IPS DF 4.7 (cell line): Measurements from ENCODE around the gene FBXO24.

Experiments used
- DNase-seq: peaks from one replicate; pipeline ENCODE4 v3.0.0-alpha.2; 2013; ENCODE audit warnings: low spot score; ENCODE audit errors: extremely low read depth

Gene FBXO24

DNA sequence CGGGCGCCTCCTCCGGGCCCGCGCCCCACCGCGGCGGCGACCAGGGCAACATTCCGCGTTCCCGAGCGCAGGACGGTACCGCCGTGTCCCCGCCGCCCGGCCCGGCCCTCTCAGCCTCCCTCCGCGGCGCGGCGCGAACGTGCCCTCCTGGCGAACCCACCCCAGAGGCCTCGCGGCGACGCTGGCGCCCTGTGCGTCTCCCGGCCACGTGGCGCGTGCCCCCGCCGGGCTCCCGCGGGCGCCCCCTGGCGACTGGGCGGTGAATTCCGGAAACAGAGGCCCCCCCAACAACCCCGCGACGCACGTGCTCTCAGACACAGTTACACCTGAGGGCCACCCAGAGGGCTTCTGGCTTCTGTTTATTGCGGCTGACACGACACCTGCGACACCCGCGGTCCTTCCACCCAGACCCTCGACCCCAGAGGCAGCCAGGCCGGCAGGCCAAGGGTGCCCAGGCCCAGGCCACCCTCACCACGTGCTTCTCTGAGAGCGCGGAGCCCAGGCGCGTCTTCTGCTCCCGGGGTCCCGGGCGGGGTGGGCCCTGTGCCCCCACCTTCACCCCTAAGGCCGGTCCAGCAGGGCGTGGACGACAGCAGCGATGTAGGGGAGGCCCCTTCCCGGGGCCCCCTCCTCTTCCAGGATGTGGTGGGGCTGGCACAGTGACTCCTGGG, 12.3 kb upstream of the FBXO24 start, which contains the start of gene SAP25:
Gene SAP25 (minus strand): TSS at position 210 of the 671 bp plus-strand sequence. CDS start 158 bp downstream, at position 52.
- no peak for DNase-seq

DNA sequence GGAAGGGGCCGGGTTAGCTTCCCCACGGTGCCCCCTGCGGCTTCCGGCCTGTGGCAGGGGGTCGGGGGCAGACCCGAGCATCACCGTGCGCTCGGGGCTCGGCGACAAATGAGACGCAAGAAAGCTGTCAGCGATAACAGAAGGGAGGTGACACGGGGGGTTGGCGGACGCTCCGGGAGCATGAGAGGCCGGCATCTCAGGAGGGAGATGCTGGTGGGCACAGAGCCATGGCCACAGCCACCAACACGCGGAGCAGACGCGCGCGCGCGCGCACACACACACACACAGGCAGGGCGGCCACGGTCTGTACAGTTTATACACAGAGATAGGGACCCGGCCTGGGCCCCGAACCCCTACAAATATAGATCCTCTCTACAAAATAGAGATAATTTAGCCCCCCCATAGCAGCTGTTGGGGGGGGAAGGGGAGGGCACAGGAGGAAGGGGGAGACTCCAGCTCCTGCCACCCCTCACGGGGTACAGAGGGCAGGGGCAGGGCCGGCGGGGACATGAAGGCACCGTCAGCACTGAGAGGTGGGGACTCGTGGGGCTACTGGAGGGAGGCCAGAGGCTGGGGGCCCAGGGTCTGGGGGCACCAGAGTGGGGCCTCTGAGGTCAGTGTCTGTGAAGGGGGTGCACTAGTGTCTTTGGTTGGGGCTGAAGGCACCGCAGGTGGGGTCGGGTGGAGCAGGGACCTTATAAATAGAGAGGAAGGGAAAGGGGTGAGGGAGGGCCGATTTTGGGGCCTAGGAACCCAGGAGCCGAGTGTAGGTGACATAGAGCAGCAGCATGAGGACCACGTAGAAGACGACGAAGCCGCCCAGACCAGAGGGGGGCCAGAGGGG, 11.5 kb upstream of the FBXO24 start:
- no peak for DNase-seq

DNA sequence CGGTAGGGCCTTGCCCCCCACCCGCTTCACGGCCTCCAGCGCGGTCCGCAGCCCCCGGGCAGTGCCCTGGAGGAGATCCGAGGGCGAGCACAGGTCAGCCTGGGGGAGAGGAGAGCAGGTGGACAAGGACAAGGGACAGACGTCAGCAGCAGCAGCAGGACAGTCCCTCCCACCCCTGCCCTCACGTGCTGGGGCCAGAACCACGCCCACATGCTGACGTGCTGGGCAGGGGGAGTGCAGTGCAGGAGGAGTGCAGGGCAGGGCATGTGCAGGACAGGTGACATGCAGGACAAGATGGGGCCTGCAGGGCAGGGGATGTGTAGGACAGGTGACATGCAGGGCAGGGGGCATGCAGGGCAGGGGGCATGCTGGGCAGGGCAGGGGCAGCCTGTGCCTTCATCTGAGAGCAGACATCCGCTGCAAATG, 10.9 kb upstream of the FBXO24 start:
- DNase-seq = no peak

DNA sequence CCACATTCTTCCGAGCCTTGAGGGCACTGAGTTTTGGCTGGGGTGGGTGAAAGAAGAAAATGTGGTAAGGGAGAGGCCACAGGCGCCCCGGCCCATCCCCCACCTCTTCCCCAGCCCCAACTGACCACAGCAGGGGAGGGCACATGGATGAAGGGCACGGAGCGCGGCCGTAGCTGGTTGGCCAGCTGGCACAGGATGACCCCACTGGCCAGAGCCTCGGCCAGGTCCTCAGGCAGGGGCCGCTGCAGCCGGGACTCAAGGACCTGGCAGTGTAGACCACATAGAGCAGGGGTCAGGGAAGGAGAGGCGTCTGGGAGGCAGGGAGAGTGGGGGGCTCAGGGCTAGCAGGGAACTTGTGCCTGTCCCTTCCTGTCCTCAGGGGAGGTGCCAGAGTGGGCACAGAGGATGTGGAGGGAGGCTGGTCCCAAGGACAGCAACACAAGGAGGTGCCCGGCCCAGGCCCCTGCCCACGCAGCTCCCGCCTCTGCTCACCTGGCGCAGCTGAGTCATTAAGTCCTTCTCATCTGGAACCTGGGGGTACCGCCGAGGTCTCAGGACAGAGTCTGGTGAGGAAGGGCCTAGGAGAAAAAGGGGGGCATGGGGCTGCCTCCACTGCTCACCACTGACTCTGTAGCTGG, 10.3 kb upstream of the FBXO24 start:
- no peak for DNase-seq

DNA sequence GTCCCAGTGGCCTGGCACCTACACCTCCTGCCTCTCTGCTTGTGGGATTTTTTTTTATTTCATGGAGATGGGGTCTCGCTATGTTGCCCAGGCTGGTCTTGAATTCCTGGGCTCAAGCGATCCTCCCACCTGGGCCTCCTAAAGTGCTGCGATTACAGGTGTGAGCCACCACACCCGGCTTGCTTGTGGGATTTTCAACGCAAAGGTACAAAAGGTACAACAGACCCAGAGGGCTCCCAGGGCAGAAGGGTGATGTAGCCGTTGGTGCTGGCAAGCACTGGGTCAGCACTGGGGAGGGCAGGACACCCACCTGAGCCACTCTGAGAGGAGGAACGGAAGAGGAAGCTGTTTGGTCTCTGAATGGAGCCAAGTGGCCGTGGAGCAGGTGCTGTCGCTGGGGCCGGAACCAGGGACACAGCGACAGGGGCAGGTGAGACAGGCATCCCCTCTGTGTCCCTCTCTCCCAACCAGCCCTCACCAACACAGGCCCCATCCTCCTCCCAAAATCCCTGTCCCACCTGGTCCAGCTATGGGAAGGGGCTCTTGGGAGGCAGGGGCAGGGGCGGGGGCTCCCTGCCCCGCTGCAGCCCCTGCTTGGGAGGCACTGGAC, 9.6 kb upstream of the FBXO24 start:
- DNase-seq = no peak

DNA sequence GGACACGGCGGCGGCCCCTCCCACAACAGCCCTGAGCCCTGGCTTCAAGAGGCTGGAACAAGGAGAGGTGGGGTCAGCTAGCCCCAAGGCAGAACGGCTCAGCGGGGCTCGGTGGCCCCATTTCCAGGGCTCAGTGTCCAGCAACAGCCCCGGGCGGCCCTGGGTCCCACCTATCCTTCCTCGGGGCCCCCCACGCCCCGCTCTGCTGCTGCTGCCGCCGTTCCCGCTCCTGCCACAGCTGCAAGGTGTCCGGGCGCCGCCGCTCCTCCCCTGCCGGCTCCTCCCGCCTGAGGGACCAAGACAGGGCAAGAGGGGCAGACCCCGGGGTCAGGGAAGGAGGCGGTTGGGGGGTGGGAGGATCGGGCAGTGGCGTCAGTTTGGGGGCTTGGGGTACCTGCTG, 9.0 kb upstream of the FBXO24 start:
- no peak for DNase-seq

DNA sequence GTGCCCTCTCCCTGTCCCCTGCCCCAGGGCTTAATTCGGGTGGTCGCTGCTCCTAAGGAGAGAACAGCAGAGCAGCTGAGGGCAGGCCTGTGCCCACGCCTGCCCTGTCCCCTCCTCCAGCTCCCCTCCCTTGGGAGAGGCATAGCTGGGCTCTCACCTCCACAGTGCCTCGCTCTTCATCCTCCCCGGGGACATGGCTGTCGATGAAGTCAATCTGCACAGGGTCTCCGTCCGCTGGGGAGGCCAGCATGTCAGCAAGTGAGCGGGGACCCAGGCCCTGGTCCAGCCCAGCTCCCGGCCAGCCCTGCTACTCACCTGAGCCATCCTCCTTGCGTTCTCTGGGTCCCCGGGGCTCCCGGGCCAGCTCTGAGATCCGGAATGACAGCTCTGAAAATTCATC, 8.6 kb upstream of the FBXO24 start:
- no peak for DNase-seq

DNA sequence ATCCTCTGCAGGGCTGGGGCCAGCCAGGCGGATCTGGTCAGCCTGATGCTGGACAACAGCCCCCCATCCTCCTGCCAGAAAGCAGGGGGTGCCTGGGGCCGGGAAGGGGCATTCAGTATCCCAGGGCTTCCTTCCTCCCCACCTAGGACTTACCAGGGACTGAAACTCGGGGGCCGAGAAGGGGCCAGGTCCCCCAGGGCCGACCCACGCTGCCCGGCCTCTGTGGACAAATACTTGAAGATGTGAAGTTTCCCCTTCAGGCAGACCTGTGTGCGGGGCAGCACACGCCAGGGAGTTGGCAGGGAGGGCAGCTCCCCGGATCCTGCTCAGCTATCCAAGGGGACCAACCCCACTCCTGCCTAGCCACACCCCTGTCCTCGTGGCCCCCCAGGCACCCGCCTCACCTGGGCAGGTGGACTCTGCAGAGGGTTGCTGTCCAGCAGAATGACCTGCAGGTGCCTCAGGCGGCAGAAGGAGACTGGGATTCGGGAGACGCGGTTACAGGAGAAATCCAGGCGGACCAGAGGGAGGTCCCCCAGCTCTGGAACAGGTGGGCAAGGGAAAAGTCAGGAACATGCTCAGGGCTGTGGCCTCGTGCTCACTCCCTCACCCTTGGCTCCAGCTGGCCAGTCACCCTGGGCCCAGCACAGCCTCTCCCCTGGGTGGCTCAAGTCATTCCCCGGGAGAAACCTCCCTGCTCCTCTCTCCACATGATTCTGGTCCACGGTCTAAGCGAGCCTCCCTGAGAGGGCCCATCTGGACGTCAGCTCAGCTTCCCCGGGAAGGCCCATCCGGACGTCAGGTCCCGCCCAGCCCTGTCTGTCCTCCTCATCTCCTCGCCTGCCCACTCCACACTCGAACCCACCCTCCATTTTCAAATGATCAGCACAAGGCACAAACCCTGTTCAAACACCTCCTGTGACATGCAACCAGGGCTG, 7.6 kb upstream of the FBXO24 start:
- DNase-seq = no peak

DNA sequence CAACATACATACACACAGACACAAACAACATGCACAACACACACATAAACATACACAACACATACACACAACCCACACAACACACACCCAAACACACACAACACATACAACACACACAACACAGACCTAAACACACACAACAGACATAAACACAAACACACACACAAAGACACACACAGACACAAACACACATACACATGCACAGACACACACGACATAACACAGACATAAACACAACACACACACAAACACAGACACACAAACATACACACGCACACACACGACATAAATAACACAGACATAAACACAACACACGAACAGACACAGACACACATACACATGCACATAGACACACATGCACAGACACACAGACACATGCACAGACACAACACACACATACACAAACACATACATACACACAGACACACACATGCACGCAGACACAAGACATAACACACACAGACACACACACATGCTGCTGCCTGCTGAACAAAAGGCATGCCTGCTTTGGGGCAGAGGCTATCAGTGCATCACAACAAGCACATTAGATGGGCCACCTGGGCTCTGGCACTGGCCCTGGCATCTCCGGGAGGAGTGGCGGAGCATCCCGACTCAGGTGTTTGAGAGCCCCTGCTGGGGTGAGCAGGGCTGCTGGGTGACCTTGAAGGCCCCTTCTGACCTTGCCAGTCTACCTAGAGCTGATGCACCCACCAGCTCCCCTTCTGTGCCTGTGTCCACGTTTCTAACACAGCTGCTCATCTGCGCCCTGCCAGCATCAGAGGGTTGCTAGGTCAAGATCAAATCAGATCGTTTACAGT, 5.5 kb upstream of the FBXO24 start:
- DNase-seq = no peak

DNA sequence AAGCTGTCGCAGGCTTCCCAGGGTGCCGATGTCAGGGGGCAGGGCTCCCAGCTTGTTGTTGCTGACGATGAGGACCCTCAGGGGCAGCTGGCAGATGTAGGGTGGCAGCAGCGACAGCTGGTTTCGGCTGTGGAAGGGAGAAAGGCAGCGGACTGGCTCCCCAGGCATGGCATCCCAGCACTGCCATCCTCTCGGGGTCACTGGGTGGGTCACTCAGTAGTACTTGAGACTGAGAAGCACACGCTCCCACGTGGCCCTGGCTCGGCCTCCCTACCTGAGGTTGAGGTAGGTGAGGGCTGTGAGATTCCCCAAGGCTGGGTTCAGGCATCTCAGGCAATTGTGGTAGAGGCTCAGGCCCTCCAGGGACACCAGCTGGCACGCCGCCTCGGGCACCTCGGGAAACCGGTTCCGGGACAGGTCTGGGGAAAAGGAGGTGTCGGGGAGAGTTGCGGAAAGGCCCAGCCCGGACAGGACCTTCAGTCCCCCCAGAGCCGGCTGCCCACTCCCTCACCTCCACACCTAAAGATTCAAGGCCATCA, 4.0 kb upstream of the FBXO24 start:
- no peak for DNase-seq

DNA sequence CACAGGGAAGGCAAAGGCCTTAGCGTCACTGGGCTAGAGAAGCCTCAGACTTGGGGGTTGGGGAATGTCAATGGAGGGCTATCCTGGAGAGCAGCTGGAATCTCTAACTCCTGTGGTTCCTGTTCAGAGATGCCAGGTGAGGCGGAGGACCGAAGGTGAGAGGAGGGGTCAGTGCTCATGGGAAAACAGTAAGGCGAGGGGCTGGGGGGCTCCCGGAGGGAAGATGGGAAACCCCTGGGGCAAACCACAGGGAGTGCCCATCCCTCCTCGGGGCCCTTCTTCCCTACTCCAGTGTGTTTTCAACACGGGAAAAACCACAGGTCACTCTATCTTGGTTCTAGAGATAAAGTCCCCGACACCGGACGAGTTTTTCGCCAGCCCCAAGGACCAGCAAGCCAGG, 3.5 kb upstream of the FBXO24 start:
- no peak for DNase-seq

DNA sequence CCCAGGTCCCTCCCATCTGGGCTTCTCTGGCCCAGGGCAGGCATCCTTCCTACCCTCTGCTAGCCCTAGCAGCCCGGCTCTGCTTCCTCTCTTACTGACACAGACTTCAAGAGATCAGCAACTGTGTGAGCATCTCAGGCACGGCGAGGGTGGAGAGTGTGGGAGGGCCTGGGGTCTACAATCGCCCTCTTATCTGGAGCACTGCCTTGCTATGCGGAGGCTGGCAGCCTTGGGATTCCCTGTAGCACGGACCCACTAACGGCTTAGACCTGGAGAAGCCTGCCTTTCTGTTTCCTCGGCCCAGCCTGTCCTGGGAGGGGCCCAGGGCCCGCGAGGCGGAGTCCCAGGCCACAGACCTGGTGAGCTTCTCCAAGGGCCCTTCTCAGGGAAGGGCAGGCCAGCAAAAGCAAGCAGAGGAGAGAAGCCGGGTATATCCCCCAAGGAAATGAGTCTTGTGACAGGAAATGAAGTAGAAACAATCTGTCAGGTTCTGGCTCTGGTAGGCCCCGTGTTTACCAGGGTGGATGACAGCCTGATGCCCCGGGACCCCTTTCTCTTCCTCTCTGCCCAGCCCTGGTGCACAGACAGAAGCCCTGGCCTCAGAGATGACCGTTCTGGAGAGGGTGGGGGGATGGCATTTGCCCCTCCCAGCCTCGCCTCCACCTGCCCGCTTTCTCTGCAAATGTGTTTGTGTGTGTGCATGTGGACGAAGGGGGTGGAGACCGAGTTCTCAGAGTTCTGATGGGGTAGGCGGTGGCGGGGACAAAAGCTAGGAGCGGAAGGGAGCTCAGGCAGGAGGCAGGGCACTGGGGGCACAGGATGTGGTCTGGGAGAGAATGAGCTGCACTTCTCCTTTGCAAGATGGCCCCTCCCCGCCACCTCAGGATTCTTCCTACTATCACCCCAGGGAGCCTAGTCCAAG, 2.7 kb upstream of the FBXO24 start:
- no peak for DNase-seq

DNA sequence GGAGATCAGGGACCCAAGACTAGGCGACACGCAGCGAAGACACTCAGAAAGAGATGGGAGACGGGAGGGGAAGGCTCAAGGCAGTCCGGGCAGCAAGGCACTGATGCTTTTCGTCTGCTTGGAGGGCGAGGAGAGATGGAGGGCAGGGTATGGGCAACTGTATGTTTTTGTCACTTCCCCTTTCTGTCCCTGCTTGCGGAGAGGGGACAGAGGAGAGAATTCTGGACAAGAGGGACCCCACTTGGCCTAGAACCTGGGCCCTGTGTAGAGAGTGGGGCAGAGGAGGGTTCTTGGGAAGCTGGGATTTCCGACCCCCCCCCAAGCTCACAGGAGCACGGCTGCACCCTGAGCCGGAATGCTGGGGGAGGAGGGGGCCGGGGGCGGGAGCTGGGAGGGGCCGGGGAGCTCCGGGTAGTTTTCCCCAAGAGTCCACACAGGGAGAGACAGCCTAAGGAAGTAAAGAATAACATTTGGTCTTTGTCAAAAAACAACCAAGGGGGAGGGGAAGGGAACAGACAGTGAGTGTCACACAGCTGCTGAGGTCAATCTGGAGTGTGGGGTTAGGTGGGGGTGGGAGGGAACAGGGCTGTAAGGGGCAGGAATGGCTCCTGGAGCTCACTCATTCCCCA, 2.0 kb upstream of the FBXO24 start:
- no peak for DNase-seq

DNA sequence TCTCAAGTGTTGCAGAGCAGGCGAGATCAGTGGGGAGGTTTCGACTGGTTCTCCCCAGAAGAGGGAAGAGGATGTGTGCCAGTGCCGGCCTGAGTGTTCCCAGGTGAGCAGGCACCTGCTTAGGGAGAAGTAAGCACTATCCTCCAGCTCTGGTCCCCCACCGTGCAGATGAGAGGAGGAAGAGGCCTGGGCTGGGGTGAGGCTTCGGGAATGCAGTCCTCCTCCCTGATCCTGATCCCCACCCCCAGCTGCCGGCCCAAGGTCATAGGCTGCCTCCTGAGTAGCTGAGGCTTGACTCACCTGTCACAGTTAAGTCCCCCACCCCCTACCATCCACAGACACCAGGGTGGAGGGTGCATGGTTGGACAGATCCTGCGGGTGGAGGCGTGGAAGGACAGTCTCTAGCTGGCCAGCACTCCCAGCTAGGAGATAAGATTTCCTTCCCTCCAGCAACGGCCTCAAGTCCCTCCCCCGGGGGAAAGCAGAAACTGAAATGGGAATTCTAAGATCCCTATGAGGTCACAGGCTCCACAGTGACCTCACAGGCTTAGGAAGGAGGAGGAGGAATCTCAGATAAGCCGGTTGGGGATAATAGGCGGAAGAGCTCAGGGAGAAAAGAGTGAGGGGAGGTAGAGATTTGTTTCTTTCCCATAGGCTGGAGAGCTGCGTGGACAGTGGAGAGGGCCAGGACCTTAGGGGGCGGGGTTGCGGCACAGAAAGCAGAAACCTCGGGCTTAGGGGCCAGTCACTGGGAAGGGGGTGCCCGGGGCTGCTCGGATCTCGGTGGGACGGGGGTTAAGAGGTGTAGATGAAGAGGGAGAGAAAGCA, 1.2 kb upstream of the FBXO24 start:
- DNase-seq = no peak

DNA sequence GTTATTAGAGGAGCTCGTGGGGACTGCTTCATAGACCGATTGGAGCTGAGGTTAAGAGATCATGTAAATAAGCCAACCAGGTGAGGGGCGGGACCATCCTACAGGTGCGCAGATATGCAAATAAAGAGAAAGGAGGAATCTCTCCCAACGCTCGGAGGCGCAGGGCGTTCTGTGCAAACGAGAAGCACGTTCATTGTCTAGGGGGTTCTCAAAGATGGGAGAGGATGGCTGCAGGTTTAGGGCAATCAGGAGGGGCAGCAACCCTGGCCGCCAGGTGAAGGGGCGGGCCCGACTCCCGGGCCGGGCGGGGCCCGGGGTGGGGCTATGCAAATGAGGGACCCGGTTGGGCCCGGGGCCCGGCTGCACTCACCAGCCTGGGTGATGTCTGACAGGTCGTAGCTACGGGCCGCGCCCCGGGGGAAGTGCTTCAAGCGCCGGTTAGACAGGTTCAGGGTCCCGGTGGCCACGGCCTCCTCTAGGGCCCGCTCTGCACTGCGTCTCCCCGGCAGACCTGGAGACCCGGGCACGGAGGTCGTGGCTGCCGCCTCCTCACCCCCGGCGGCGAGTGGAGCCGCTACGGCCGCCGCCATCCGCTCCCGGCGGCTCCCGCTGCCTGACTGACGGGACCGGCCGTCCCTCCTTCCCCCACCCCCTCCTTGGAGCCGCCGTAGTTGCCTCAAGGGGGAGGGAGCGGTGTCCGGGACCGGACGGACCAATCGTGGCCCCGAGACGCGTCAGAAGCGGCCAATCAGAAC, 440 bp upstream of the FBXO24 start, which contains the start of gene LRCH4:
Gene LRCH4 (minus strand): TSS at position 619 of the 755 bp plus-strand sequence. CDS start 29 bp downstream, at position 590.
- no peak for DNase-seq

DNA sequence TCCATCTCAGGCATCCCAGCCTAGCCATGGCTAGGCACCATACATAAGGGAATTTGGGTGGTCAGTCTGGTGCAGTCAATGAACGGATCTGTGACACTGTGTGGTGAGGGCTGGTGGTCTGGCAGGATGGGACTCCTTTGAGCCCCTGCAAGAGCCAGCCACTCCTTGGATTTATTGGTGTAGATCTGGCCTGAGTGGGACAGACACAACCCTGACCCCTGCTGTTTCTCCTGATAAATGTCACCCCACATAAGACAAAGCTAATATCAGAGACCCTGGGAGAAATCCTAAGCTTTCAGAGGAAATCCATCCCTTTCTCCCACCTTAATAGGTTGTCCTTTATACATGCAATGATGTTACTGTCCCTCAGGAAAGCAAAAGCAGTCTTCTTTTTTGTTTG, 2.3 kb downstream of the FBXO24 start:
- DNase-seq = no peak
